C4-2B (cell line): ENCODE measurements around the gene DIS3L.

Experiments used
- H3K27ac ChIP-seq: fragments of 450-650 bp; 2 replicates; pipeline ENCODE4 v1.5.1; 2017
- ZFX ChIP-seq: fragments of 450-650 bp; IDR thresholded peaks from 2 replicates; pipeline ENCODE4 v1.6.1; 2017
- TF ChIP-seq, protein P1 (sequence below): fragments of 450-650 bp; conservative IDR thresholded peaks from 2 replicates; pipeline ENCODE4 v1.5.1; 2017; ENCODE audit warnings: mild to moderate bottlenecking

The DIS3L gene

DNA sequence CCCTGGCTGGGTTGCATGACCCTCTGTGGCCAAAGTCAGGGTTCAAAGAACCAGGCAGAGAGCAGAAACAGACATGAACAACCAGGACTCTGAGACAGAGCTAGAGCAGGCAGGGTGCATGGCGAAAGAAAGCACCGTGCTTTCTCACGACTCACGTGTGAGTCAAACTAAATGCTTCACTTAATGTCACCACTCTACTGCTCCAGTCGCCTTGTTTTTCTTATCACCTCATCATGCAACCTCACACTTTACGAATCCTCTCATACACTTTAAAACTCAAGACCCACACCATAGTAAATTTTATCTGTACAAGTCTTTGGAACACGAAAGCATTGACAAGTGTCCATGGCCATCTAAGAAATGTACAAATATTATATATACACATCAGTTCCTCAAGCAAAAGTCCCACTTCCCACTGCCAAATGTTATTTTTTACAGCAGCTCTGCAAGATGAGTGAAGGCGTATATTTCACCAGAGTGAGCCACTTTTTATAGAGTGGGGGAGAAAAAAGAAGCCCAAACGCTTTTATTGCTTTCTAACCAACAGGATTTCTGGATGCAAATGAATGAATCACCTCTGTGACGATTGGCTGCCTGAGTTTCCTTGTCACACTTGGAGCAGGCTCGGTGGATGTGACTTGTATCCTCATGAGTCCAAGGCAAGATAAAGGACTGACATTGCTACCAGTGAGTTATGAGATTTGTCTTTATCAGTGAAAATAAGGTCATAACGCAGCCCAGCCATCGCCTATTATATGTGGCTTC lies 23.9 kb upstream of the DIS3L start:
- no peak for TF ChIP-seq ZFX
- TF ChIP-seq, protein P1, sequence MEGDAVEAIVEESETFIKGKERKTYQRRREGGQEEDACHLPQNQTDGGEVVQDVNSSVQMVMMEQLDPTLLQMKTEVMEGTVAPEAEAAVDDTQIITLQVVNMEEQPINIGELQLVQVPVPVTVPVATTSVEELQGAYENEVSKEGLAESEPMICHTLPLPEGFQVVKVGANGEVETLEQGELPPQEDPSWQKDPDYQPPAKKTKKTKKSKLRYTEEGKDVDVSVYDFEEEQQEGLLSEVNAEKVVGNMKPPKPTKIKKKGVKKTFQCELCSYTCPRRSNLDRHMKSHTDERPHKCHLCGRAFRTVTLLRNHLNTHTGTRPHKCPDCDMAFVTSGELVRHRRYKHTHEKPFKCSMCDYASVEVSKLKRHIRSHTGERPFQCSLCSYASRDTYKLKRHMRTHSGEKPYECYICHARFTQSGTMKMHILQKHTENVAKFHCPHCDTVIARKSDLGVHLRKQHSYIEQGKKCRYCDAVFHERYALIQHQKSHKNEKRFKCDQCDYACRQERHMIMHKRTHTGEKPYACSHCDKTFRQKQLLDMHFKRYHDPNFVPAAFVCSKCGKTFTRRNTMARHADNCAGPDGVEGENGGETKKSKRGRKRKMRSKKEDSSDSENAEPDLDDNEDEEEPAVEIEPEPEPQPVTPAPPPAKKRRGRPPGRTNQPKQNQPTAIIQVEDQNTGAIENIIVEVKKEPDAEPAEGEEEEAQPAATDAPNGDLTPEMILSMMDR, result no peak
- peak overlapping the region; percentile 44 for H3K27ac ChIP-seq

DNA sequence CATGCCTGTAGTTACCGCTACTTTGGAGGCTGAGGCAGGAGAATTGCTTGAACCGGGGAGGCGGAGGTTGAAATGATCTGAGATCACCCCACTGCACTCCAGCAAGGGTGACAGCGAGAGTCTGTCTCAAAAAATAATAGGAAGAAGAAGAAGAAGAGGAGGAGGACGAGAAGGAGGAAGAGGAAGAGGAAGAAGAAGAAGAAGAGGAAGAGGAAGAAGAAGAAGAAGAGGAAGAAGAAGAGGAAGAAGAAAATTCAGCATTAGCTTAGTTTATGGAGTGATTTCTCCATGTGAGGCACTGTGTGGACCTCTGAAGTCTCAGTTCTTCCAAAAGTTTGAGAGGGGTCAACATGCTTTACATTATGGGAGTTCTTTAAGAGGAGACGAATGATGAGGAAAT lies 22.4 kb upstream of the DIS3L start:
- TF ChIP-seq, protein P1, result no peak
- TF ChIP-seq ZFX, result no peak

DNA sequence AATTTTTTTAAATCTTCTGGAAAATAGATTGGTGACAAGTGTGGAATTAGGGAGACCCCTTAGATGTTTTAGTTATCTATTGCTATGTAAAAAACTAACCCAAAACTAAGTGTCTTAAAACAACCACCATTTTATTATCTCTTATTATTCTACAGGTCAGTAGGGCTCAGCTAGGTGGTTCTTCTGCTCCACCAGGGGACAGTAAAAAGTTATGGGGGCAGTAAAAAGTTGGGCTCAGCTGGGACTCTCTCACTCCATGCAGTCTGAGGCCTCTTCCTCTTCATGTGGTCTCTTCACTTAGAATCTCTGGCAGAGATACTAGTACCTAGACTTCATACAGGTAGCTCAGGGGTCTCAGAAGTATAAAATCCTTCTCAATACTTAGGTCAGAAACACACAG lies 18.0 kb upstream of the DIS3L start:
- TF ChIP-seq, protein P1, result no peak
- TF ChIP-seq ZFX, result no peak
- no peak overlapping the region for H3K27ac ChIP-seq

More for the DNA sequence above, 22.4 kb upstream of the DIS3L start:
- H3K27ac ChIP-seq, result no peak overlapping the region

DNA sequence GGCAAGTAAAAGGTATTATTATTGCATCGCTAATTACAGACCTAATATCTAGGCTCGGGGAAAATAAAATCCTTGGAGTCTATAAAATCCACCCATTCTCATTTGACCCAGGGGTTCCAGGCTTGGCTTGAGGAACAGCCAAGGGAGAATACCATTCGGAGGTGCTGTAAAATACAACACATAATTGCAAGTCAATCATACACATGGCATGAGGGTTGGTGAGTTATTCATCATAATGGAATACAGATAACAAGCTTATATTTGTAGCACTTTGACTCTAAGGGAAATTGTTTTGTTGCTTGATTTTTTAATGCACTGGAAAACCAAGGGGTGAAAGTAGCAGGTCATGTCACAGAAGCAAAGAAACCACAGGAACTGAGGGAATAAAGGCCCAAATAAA lies 16.8 kb upstream of the DIS3L start:
- no peak overlapping the region for H3K27ac ChIP-seq
- TF ChIP-seq, protein P1, result no peak
- TF ChIP-seq ZFX, result no peak

DNA sequence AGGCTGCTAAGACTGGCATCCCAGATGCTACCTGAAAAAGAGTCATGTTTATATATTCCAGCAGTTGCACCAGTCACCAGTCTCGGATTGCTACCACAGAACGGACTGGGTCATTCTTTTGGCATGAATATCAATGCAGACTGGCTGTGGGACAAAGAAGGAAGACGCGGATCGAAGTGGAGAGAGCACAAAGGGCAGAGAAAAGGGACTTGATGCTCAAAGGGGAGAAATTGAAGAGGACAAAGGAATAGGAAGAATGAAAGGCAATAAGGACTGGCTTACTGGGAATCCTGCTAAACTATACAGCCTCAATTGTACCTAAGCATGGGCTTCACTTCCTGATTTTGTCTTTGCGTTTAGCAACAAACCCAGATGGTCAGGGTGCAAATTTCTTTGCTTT lies 15.3 kb upstream of the DIS3L start:
- no peak overlapping the region for H3K27ac ChIP-seq
- TF ChIP-seq ZFX, result no peak

DNA sequence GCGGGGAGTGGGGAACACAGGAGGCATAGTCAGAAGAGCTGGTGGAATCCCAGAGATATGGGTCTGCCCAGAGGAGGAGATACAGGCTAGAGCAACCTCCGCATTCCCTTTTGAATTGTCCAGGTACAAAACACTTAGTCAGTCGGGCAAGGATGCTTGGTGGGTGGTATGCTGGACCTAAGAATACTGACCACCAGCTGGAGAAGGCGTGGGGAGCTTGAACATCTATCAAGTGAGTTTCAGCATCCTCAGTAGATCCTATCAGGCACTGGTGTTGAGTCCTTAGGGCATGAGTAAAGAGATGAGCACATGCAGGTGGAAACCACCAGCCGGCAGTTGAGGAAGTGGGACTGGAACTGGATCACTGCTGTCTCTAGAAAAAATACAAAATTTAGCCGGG lies 14.7 kb upstream of the DIS3L start:
- no peak overlapping the region for H3K27ac ChIP-seq
- no peak for TF ChIP-seq ZFX

DNA sequence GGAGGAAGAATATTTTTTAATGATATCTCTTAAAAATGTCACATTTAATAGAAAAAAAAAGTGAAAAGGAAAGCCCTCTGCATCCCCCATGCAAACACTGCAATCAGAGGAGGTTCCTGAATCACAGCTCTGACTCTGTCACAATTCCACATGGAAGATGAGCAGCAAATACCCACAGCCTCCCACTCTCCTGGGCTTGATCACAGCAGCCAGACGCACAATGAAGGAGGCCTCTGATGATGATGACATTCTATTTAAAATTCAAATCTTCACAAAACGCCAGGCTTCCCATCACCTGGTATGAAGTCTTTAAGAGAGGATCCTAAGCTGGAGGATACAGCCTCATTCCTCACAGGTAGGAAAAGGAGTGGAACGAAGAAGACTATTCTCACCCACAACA lies 9.1 kb upstream of the DIS3L start:
- H3K27ac ChIP-seq, result no peak overlapping the region

DNA sequence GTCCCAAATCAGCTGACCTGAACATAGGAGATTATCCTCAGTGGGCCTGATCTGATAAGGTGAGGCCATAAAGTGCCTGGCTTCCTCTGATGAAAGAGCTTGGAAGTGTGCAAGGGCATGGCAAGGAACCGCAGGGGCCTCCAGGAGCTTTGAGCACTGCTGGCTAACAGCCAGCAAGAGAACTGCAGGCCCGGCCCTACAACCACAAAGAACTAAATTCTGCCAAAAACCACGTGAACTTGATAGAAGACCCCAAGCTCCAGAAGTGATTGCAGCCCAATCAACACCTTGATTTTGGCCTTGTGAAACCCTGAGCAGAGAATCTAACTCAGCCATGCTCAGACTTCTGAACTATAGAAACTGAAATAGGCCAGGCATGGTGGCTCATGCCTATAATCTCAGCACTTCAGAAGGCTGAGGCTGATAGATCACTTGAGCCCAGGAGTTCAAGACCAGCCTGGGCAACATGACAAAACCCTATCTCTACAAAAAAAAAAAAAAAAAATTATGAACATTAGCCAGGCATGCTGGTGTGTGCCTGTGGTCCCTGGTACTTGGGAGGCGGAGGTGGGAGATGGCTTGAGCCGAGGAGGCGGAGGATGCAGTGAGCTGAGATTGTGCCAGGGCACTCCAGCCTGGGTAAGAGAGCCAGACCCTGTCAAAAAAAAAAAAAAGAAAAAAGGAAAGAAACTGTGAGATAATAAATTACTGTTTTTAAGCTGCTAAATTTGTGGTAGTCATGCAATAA lies 7.7 kb upstream of the DIS3L start:
- no peak overlapping the region for H3K27ac ChIP-seq
- TF ChIP-seq ZFX, result no peak
- TF ChIP-seq, protein P1, result no peak

More for the DNA sequence above, 9.1 kb upstream of the DIS3L start:
- TF ChIP-seq ZFX, result no peak
- TF ChIP-seq, protein P1, result no peak
